ENCODE results near the gene FOXE3.

The FOXE3 gene

GRCh38 chr1:47436304-47436978 is 20.4 kb downstream of the FOXE3 start:
- DNase-seq = peak; percentile 51 to 68 (median 57)

GRCh38 chr1:47436979-47437446 is 20.9 kb downstream of the FOXE3 start:
- DNase-seq = no peak

- DNase-seq = peak; percentile 86 to 96 (median 89)
These were observed 21.5 kb downstream of the FOXE3 start, which contains the start of gene FOXD2 for GRCh38 chr1:47437447-47438164. Gene FOXD2 (plus strand): TSS chr1:47438044. CDS start chr1:47438136, 92 bp downstream.

- peak in 1 of 4 experiments; percentile 36 for DNase-seq
These were observed 22.3 kb downstream of the FOXE3 start for GRCh38 chr1:47438165-47439016.

GRCh38 chr1:47439017-47439818 is 23.1 kb downstream of the FOXE3 start:
- no peak for DNase-seq

GRCh38 chr1:47439819-47440598 is 23.9 kb downstream of the FOXE3 start:
- DNase-seq = no peak

GRCh38 chr1:47440599-47441081 is 24.6 kb downstream of the FOXE3 start:
- no peak for DNase-seq

- DNase-seq = no peak
These were observed 25.5 kb downstream of the FOXE3 start for GRCh38 chr1:47441450-47442106.

GRCh38 chr1:47442202-47442601 is 26.1 kb downstream of the FOXE3 start:
- no peak for DNase-seq

- no peak for DNase-seq
These were observed 26.9 kb downstream of the FOXE3 start for GRCh38 chr1:47442842-47443529.

- DNase-seq = no peak
These were observed 27.6 kb downstream of the FOXE3 start for GRCh38 chr1:47443530-47444296.

- no peak for DNase-seq
These were observed 28.1 kb downstream of the FOXE3 start for GRCh38 chr1:47444297-47444561.

- no peak for DNase-seq
These were observed 28.7 kb downstream of the FOXE3 start for GRCh38 chr1:47444562-47445465.

- DNase-seq = no peak
These were observed 29.9 kb downstream of the FOXE3 start for GRCh38 chr1:47445823-47446550.

GRCh38 chr1:47448462-47449222 is 32.6 kb downstream of the FOXE3 start:
- no peak for DNase-seq

GRCh38 chr1:47449822-47450552 is 33.9 kb downstream of the FOXE3 start:
- DNase-seq = no peak

All from activated CD4-positive, CD25-positive, alpha-beta regulatory T cell (primary cell).